HEK293 (cell line): ENCODE results near the gene PRSS22.

ENCODE experiments used
- CTCF ChIA-PET: fragments of 350-600 bp; formaldehyde crosslinking; extraction: SDS; loops from one replicate; lab custom pipeline; 2021; ENCODE audit warnings: antibody characterized with exemption; lab: Yijun Ruan, JAX
- POLR2A ChIA-PET: fragments of 300-600 bp; formaldehyde crosslinking; extraction: SDS; loops from one replicate; lab custom pipeline; 2020; ENCODE audit warnings: antibody characterized with exemption, inconsistent platforms; lab: Yijun Ruan, JAX
- H3K27ac ChIP-seq: fragments of 200-500 bp; sonication (Bioruptor generic); 2 replicates; pipeline ENCODE4 v1.5.1; 2014; ENCODE audit warnings: low read depth, low read length, control low read depth, inconsistent platforms; ENCODE audit errors: extremely low read depth
- H3K36me3 ChIP-seq, 2 experiments: fragments of 200-500 bp in 1 of 2; sonication (Bioruptor generic) in 1 of 2; 1 replicate in 1 of 2; 2 replicates in 1 of 2; pipeline ENCODE4 v1.5.1; 2014 to 2017; ENCODE audit warnings: inconsistent platforms in 2 of 2, low read length in 2 of 2; ENCODE audit not compliant: control insufficient read depth in 2 of 2, insufficient read depth in 1 of 2
- H3K4me1 ChIP-seq: fragments of 200-500 bp; sonication (Bioruptor generic); 2 replicates; pipeline ENCODE4 v1.5.1; 2014; ENCODE audit warnings: mild to moderate bottlenecking, low read length, inconsistent platforms; ENCODE audit not compliant: control insufficient read depth, insufficient read depth
- H3K4me3 ChIP-seq: 2 replicates; pipeline ENCODE4 v1.5.1; 2011; ENCODE audit warnings: low read depth, mild to moderate bottlenecking, control low read depth, low read length, moderate library complexity
- H3K9me3 ChIP-seq: fragments of 200-500 bp; sonication (Bioruptor generic); 2 replicates; pipeline ENCODE4 v1.5.1; 2014; ENCODE audit warnings: low read depth, low read length, inconsistent platforms; ENCODE audit not compliant: control insufficient read depth, insufficient read depth
- HOXC10 ChIP-seq: sonication (generic); formaldehyde crosslinking; IDR thresholded peaks from 2 replicates; pipeline ENCODE4 v1.8.1; 2023; ENCODE audit warnings: mild to moderate bottlenecking, missing genetic modification reagents
- KLF17 ChIP-seq: fragments of 450-650 bp; formaldehyde crosslinking; IDR thresholded peaks from 2 replicates; pipeline ENCODE4 v1.5.1; 2016; ENCODE audit warnings: missing biosample characterization, missing genetic modification characterization
- MYNN ChIP-seq: fragments of 450-650 bp; formaldehyde crosslinking; IDR thresholded peaks from 2 replicates; pipeline ENCODE4 v1.5.1; 2016; ENCODE audit warnings: missing biosample characterization, missing genetic modification characterization, borderline replicate concordance
- OVOL3 ChIP-seq: fragments of 450-650 bp; formaldehyde crosslinking; IDR thresholded peaks from 2 replicates; pipeline ENCODE4 v1.5.1; 2016; ENCODE audit warnings: missing biosample characterization, missing genetic modification characterization
- REST ChIP-seq: fragments of 450-650 bp; formaldehyde crosslinking; IDR thresholded peaks from 2 replicates; pipeline ENCODE4 v1.5.1; 2016; ENCODE audit warnings: missing biosample characterization, missing genetic modification characterization
- SCRT1 ChIP-seq: fragments of 450-650 bp; formaldehyde crosslinking; IDR thresholded peaks from 2 replicates; pipeline ENCODE4 v1.5.1; 2016; ENCODE audit warnings: missing biosample characterization, missing genetic modification characterization, borderline replicate concordance
- ZBTB48 ChIP-seq: fragments of 450-650 bp; formaldehyde crosslinking; IDR thresholded peaks from 2 replicates; pipeline ENCODE4 v1.5.1; 2016; ENCODE audit warnings: missing biosample characterization, missing genetic modification characterization
- ZBTB7A ChIP-seq: fragments of 450-650 bp; formaldehyde crosslinking; IDR thresholded peaks from 2 replicates; pipeline ENCODE4 v1.5.1; 2016; ENCODE audit warnings: low read depth, missing biosample characterization, missing genetic modification characterization
- ZNF132 ChIP-seq: fragments of 450-650 bp; formaldehyde crosslinking; IDR thresholded peaks from 2 replicates; pipeline ENCODE4 v1.5.1; 2017; ENCODE audit warnings: missing biosample characterization, missing genetic modification characterization, borderline replicate concordance
- ZNF24 ChIP-seq: fragments of 450-650 bp; formaldehyde crosslinking; IDR thresholded peaks from 2 replicates; pipeline ENCODE4 v1.5.1; 2016; ENCODE audit warnings: missing biosample characterization, missing genetic modification characterization
- ZNF280D ChIP-seq: fragments of 450-650 bp; formaldehyde crosslinking; IDR thresholded peaks from 2 replicates; pipeline ENCODE4 v1.5.1; 2016; ENCODE audit warnings: missing biosample characterization, missing genetic modification characterization
- ZNF335 ChIP-seq: fragments of 450-650 bp; formaldehyde crosslinking; conservative IDR thresholded peaks from 2 replicates; pipeline ENCODE4 v1.5.1; 2016; ENCODE audit warnings: missing biosample characterization, missing genetic modification characterization
- ZNF354C ChIP-seq: fragments of 450-650 bp; formaldehyde crosslinking; IDR thresholded peaks from 2 replicates; pipeline ENCODE4 v1.5.1; 2016; ENCODE audit warnings: missing biosample characterization, missing genetic modification characterization, low read depth, borderline replicate concordance
- ZNF510 ChIP-seq: fragments of 450-650 bp; formaldehyde crosslinking; IDR thresholded peaks from 2 replicates; pipeline ENCODE4 v1.5.1; 2018; ENCODE audit warnings: mild to moderate bottlenecking, missing genetic modification characterization, missing biosample characterization; ENCODE audit not compliant: insufficient replicate concordance
- ZNF555 ChIP-seq: fragments of 450-650 bp; formaldehyde crosslinking; conservative IDR thresholded peaks from 2 replicates; pipeline ENCODE4 v1.5.1; 2017; ENCODE audit warnings: missing biosample characterization, mild to moderate bottlenecking, missing genetic modification characterization, inconsistent platforms
- ZNF585B ChIP-seq: fragments of 450-650 bp; formaldehyde crosslinking; IDR thresholded peaks from 2 replicates; pipeline ENCODE4 v1.5.1; 2016; ENCODE audit warnings: missing biosample characterization, missing genetic modification characterization
- ZNF629 ChIP-seq: fragments of 450-650 bp; formaldehyde crosslinking; IDR thresholded peaks from 2 replicates; pipeline ENCODE4 v1.5.1; 2017; ENCODE audit warnings: missing biosample characterization, missing genetic modification characterization
- ZSCAN16 ChIP-seq: fragments of 450-650 bp; formaldehyde crosslinking; IDR thresholded peaks from 2 replicates; pipeline ENCODE4 v1.5.1; 2016; ENCODE audit warnings: missing biosample characterization, missing genetic modification characterization
- ZSCAN23 ChIP-seq: fragments of 450-650 bp; formaldehyde crosslinking; IDR thresholded peaks from 2 replicates; pipeline ENCODE4 v1.5.1; 2016; ENCODE audit warnings: missing biosample characterization, missing genetic modification characterization

The PRSS22 gene

GRCh38 chr16:2828521-2828840 lies 29.5 kb downstream of the PRSS22 start (continued):
- TF ChIP-seq ZNF335 (tag by site-specific recombination) (no peak), ZNF629 (tag by site-specific recombination) (no peak), KLF17 (tag by site-specific recombination) (no peak), ZNF354C (no peak), ZBTB7A (no peak), ZNF24 (tag by site-specific recombination) (no peak), ZBTB48 (no peak), ZNF555 (tag by site-specific recombination) (no peak), MYNN (tag by site-specific recombination) (no peak)

- POLR2A ChIA-PET, result no interaction called here
- TF ChIP-seq SCRT1 (tag by site-specific recombination), result no peak
- TF ChIP-seq REST, result peak; percentile 94
- no peaks in the 10 kb centered on the region for H3K4me1 ChIP-seq
- no peaks in the 10 kb centered on the region for H3K9me3 ChIP-seq
- H3K27ac ChIP-seq, result no peak overlapping the region
- H3K36me3 ChIP-seq, result no peaks in the 10 kb centered on the region
- CTCF ChIA-PET, result no interaction called here
- no peak overlapping the region for H3K4me3 ChIP-seq
Measured at GRCh38 chr16:2827831-2828520, 30.0 kb downstream of the PRSS22 start.

GRCh38 chr16:2827374-2827791 lies 30.6 kb downstream of the PRSS22 start:
- POLR2A ChIA-PET, result no interaction called here

More at GRCh38 chr16:2827374-2827791, 30.6 kb downstream of the PRSS22 start:
- H3K27ac ChIP-seq, result no peak overlapping the region
- no peaks in the 10 kb centered on the region for H3K36me3 ChIP-seq
- H3K4me3 ChIP-seq, result no peak overlapping the region
- TF ChIP-seq HOXC10 (CRISPR knock-in tag), result no peak
- no peak for TF ChIP-seq ZSCAN23 (tag by site-specific recombination)
- no peak for TF ChIP-seq ZNF585B (tag by site-specific recombination)
- TF ChIP-seq ZSCAN16, result no peak
- TF ChIP-seq ZNF510 (tag by site-specific recombination), result no peak
- TF ChIP-seq ZNF280D (tag by site-specific recombination), result no peak
- no peak for TF ChIP-seq OVOL3
- TF ChIP-seq ZNF132 (tag by site-specific recombination), result no peak
- TF ChIP-seq, all 188 proteins: peak for 0
- CTCF ChIA-PET, result no interaction called here
- H3K4me1 ChIP-seq, result no peaks in the 10 kb centered on the region
- H3K9me3 ChIP-seq, result no peaks in the 10 kb centered on the region
